ENCODE data around the gene IER2.
"Not testable (repeated sequence)": the region's sequence is repeated elsewhere in the genome, so short reads cannot be mapped to it uniquely, and the experiment has no call there.

IER2 gene

GRCh38 chr19:13154241-13154778 lies 4.1 kb downstream of the IER2 start:
- DNase-seq (ENCODE audit: low spot score in 2 of 2) = peak; percentile 22 to 74
- H3K9me3 ChIP-seq = no peaks in the 10 kb centered on the region
- H3K4me3 ChIP-seq = peak overlapping the region; percentile 97
- H3K4me1 ChIP-seq = peaks cover 9% of the 10 kb centered on the region
- no peaks in the 10 kb centered on the region for H3K27me3 ChIP-seq (ENCODE audit: low read depth)
- in situ Hi-C loops (cut with MboI; ENCODE audit: low sequenced_read_pairs) = loop anchor here (25.0 kb wide), 1 partner anchor 858 kb away; the partner anchor contains the start of gene RFX1
- H3K36me3 ChIP-seq (replicated peaks) = peaks cover 16% of the 10 kb centered on the region

- in situ Hi-C loops (cut with MboI; ENCODE audit: low sequenced_read_pairs) = loop anchor here (25.0 kb wide), 1 partner anchor 857 kb away; the partner anchor contains the start of gene RFX1
- Histone ChIP-seq H3K27me3 (ENCODE audit: low read depth) (no peaks in the 10 kb centered on the region), H3K36me3 (replicated peaks) (peaks cover 16% of the 10 kb centered on the region), H3K4me3 (peak overlapping the region; percentile 97), H3K4me1 (peaks cover 9% of the 10 kb centered on the region), H3K9me3 (no peaks in the 10 kb centered on the region)
- peak; percentile 61 to 76 for DNase-seq (ENCODE audit: low spot score in 2 of 2)
These were observed 4.8 kb downstream of the IER2 start for GRCh38 chr19:13154911-13155471.

DNA sequence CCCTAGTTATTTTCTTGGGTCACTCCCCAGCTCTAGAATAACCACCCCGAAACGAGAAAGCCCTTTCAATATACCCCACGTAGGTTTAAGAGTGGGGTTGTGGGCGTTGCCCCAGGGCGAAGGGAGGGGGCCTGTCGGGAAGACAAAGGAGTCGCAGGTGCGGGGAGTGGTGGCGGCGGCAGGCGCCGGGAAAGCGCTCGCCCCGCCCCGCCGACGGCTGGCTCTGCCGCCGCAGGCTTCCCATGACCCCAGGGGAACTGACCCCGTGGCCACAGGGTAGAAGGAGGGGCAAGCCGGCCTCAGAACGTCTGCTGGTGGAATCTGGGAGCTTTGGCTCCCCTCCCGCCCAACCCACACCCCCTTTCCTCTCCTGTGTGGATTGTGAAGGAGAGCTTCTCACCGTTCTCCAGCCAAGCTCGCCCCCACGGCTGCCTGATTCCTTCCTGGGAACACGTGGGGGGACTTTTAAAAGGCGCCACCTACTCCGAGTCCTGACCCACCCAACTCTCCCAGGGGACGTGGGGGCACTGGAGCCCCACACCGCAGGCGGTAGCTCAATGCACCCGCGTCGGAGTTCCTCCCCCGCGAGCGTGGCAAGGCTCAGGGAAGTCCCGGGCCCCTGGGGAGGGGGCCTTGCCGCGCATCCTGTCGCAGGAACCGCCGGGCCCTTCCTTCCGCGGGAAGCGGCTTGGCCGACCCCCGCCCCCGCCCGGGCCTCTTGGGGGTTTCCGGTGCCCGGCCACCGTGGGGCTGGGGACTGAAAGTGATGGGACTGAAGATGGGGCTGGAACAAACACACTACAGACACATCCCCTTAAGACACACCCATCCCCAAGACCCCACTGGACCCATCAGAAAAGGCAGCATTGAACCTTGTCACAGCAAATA lies 5.5 kb downstream of the IER2 start:
- H3K36me3 ChIP-seq (replicated peaks) = peaks cover 16% of the 10 kb centered on the region
- peak overlapping the region; percentile 97 for H3K4me3 ChIP-seq
- in situ Hi-C loops (cut with MboI; ENCODE audit: low sequenced_read_pairs) = loop anchor here (25.0 kb wide), 1 partner anchor 857 kb away; the partner anchor contains the start of gene RFX1
- peaks cover 9% of the 10 kb centered on the region for H3K4me1 ChIP-seq
- DNase-seq (ENCODE audit: low spot score in 2 of 2) = peak; percentile 60 to 87
- no peaks in the 10 kb centered on the region for H3K27me3 ChIP-seq (ENCODE audit: low read depth)
- H3K9me3 ChIP-seq = no peaks in the 10 kb centered on the region

DNA sequence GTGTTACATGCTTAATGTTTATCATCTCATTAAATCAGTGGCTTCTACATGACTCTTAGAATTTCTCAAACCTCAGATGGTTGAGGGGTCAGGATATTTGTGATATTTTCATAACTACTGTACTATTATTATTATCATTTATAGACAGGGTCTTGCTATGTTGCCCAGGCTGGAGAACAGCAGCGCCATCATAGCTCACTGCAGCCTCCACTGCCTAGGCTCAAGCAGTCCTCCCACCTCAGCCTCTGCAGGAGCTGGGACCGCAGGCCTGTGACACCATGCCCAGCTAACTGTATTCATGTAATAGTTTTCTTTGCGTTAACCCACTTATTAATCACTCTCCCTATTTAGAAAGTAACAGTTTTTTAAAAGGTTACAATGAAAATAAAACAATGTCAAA lies 9.5 kb downstream of the IER2 start:
- in situ Hi-C loops (cut with MboI; ENCODE audit: low sequenced_read_pairs) = loop anchor here (25.0 kb wide), 1 partner anchor 853 kb away; the partner anchor contains the start of gene RFX1
- H3K9me3 ChIP-seq = no peaks in the 10 kb centered on the region
- no peak overlapping the region for H3K4me3 ChIP-seq
- no peak for DNase-seq (ENCODE audit: low spot score in 2 of 2)
- H3K27me3 ChIP-seq (ENCODE audit: low read depth) = no peaks in the 10 kb centered on the region
- peaks cover 31% of the 10 kb centered on the region for H3K4me1 ChIP-seq
- no peaks in the 10 kb centered on the region; the same call in 1 of the 2 replicates for H3K36me3 ChIP-seq (replicated peaks)

DNA sequence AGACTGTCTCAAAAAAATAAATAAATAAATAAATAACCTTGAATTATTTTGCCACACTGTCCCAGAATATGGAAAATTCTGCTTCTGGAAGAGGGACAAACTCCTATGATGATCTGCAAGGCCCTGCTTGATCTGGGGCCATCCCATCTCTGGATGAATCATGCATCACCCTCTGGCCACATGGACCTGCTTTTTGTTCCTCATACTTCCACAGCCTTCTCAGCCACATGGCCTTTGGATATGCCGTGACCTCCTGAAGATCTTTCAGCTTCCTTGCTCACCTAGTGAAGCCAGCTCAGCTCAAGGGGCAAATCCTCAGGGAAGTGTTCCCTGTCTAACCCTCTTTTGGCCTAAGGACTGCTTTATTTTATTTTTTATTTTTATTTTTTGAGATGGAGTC lies 10.3 kb downstream of the IER2 start:
- in situ Hi-C loops (cut with MboI; ENCODE audit: low sequenced_read_pairs) = loop anchor here (25.0 kb wide), 1 partner anchor 852 kb away; the partner anchor contains the start of gene RFX1
- H3K4me3 ChIP-seq = no peak overlapping the region
- no peaks in the 10 kb centered on the region for H3K36me3 ChIP-seq (replicated peaks)
- H3K27me3 ChIP-seq (ENCODE audit: low read depth) = no peaks in the 10 kb centered on the region
- peaks cover 34% of the 10 kb centered on the region for H3K4me1 ChIP-seq
- DNase-seq (ENCODE audit: low spot score in 2 of 2) = no peak
- H3K9me3 ChIP-seq = no peaks in the 10 kb centered on the region

DNA sequence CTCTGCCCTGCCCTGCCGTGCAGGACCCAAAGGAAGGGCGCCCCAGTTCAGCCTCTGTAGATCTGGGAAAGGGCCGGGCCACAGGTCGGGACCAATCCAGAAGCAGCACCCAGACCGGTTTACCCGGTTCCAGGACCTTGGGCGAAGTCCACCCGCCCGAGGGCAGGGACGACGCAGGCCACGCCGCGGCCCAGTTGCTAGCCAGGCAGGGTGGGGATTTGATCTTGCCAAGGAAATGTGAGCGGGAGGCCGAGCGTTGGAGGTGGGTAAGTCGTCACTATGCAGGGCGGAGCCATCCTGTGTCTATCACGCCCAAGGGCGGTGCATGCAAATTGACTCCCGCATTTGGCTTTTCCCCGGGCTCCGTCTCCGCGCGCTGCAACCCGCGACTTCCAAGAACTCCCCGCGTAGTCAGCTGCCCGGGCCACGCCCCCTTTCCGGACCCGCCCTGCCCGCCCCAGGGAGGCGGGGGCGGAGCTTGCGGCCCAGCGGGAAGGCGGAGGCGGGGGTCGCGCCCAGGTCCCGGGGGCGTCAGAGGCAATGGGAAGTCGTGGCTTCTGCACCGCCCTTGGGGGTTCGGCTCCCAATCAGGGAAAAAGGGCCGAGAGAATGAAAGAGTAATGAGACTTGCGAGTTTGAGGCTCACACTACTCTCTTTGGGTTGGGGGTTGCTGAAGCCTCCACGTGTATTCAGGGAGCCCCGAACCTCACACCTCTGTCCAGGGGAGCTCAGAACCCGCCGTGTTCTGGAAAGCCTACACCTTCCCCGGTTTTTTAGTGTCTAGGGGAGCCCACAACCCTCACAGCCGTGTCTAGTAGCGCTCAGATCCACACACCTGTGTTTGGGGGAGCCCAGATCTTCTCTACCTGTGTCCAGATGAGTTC lies 12.8 kb downstream of the IER2 start:
- no peaks in the 10 kb centered on the region for H3K9me3 ChIP-seq
- in situ Hi-C loops (cut with MboI; ENCODE audit: low sequenced_read_pairs) = loop anchor here (25.0 kb wide), 1 partner anchor 849 kb away; the partner anchor contains the start of gene RFX1
- peak; percentile 94 to 98 for DNase-seq (ENCODE audit: low spot score in 2 of 2)
- H3K36me3 ChIP-seq (replicated peaks) = no peaks in the 10 kb centered on the region
- H3K4me1 ChIP-seq = peaks cover 39% of the 10 kb centered on the region
- no peaks in the 10 kb centered on the region for H3K27me3 ChIP-seq (ENCODE audit: low read depth)
- H3K4me3 ChIP-seq = peak overlapping the region; percentile 28

- peaks cover 45% of the 10 kb centered on the region for H3K4me1 ChIP-seq
- no peaks in the 10 kb centered on the region for H3K27me3 ChIP-seq (ENCODE audit: low read depth)
- peak overlapping the region; percentile 27 for H3K4me3 ChIP-seq
- H3K9me3 ChIP-seq = no peaks in the 10 kb centered on the region
- no peaks in the 10 kb centered on the region for H3K36me3 ChIP-seq (replicated peaks)
- DNase-seq (ENCODE audit: low spot score in 2 of 2) = peak; percentile 87 to 95
- in situ Hi-C loops (cut with MboI; ENCODE audit: low sequenced_read_pairs) = loop anchor here (25.0 kb wide), 1 partner anchor 849 kb away; the partner anchor contains the start of gene RFX1
These were observed 13.6 kb downstream of the IER2 start for GRCh38 chr19:13163609-13164342.

GRCh38 chr19:13164343-13165161 lies 14.3 kb downstream of the IER2 start:
- peak overlapping the region; percentile 27 for H3K4me3 ChIP-seq
- H3K27me3 ChIP-seq (ENCODE audit: low read depth) = no peaks in the 10 kb centered on the region
- in situ Hi-C loops (cut with MboI; ENCODE audit: low sequenced_read_pairs) = loop anchor here (25.0 kb wide), 1 partner anchor 848 kb away; the partner anchor contains the start of gene RFX1
- H3K4me1 ChIP-seq = peaks cover 50% of the 10 kb centered on the region
- H3K36me3 ChIP-seq (replicated peaks) = no peaks in the 10 kb centered on the region
- DNase-seq (ENCODE audit: low spot score in 2 of 2) = peak; percentile 90 to 95
- no peaks in the 10 kb centered on the region for H3K9me3 ChIP-seq

GRCh38 chr19:13165162-13165997 lies 15.2 kb downstream of the IER2 start:
- Histone ChIP-seq H3K27me3 (ENCODE audit: low read depth) (no peaks in the 10 kb centered on the region), H3K9me3 (no peaks in the 10 kb centered on the region), H3K4me3 (peak overlapping the region; percentile 27; the same call in 1 of the 2 replicates), H3K36me3 (replicated peaks) (no peaks in the 10 kb centered on the region), H3K4me1 (peaks cover 50% of the 10 kb centered on the region)
- in situ Hi-C loops (cut with MboI; ENCODE audit: low sequenced_read_pairs) = loop anchor here (25.0 kb wide), 1 partner anchor 847 kb away; the partner anchor contains the start of gene RFX1
- DNase-seq (ENCODE audit: low spot score in 2 of 2) = peak in 1 of 2 experiments; percentile 29

- H3K27me3 ChIP-seq (ENCODE audit: low read depth); H3K9me3 ChIP-seq; DNase-seq (ENCODE audit: low spot score in 2 of 2); H3K4me3 ChIP-seq; H3K36me3 ChIP-seq (replicated peaks): not testable (repeated sequence)
- peaks cover 50% of the 10 kb centered on the region for H3K4me1 ChIP-seq
- in situ Hi-C loops (cut with MboI; ENCODE audit: low sequenced_read_pairs) = loop anchor here (25.0 kb wide), 1 partner anchor 846 kb away; the partner anchor contains the start of gene RFX1
These were observed 15.9 kb downstream of the IER2 start for GRCh38 chr19:13166151-13166550.

DNA sequence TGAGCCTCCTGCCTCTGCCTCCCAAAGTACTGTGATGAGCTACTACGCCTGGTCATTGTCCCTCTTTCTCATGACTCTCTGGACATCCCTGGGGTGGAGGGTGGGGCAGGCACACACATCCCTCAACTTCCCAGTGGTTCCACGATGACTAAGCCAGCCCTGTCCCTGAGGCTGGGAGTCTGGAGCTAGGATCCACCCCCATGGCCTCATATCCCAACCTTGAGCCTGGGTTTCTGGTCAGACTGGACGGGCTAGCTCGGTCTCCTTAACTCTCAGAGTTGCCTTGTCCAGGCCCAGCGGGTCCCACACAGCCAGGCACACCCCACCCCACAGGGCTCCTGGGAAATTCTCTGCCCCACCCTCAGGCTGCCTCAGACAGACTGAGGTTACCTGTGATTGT lies 19.6 kb downstream of the IER2 start:
- Histone ChIP-seq H3K9me3 (no peaks in the 10 kb centered on the region), H3K36me3 (replicated peaks) (no peaks in the 10 kb centered on the region), H3K4me1 (peaks cover 28% of the 10 kb centered on the region), H3K4me3 (no peak overlapping the region), H3K27me3 (ENCODE audit: low read depth) (no peaks in the 10 kb centered on the region)
- DNase-seq (ENCODE audit: low spot score in 2 of 2) = no peak
- in situ Hi-C loops (cut with MboI; ENCODE audit: low sequenced_read_pairs) = loop anchor here (25.0 kb wide), 1 partner anchor 843 kb away; the partner anchor contains the start of gene RFX1
